Thyroid gland (tissue), 4 donors: ENCODE results near the gene COL4A4.

Experiments
- POLR2A ChIP-seq, 2 donors: fragments of 450-650 bp; IDR thresholded peaks; one replicate each; pipeline ENCODE4 v1.6.1; 2017; ENCODE audit warnings: antibody characterized with exemption in 2 of 2, mild to moderate bottlenecking in 2 of 2, moderate library complexity in 1 of 2
- TF ChIP-seq, protein P1 (sequence below), 6 experiments: fragments of 200-600 bp in 3 of 6; fragments of 450-650 bp in 3 of 6; sonication (generic) in 3 of 6; IDR thresholded peaks; one replicate each; pipeline ENCODE4 v1.5.1; 2016 to 2019; ENCODE audit warnings: antibody characterized with exemption in 6 of 6, mild to moderate bottlenecking in 2 of 6, inconsistent platforms in 1 of 6, moderate library complexity in 1 of 6

DNA sequence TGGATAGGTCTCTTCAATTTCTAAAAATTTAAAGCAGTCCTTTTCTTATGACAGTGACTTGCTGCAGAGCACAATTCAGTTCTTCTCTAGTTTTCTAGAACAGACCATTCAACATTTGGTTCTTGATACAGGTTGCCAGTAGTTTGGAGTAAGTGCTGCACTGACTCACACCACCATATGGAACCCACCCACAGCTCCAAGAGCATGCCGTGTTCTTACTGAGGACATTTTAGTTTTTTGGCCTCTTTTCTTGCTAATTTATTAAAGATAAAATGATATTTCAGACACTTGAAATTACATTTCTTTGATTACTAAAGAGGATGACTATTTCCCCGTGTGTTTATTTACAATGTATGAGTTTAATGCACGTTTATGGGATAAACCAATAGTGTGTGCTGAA, 120.0 kb downstream of the COL4A4 start:
- TF ChIP-seq POLR2A (IDR thresholded peaks at IDR 0.05), result no peak
- TF ChIP-seq, protein P1, sequence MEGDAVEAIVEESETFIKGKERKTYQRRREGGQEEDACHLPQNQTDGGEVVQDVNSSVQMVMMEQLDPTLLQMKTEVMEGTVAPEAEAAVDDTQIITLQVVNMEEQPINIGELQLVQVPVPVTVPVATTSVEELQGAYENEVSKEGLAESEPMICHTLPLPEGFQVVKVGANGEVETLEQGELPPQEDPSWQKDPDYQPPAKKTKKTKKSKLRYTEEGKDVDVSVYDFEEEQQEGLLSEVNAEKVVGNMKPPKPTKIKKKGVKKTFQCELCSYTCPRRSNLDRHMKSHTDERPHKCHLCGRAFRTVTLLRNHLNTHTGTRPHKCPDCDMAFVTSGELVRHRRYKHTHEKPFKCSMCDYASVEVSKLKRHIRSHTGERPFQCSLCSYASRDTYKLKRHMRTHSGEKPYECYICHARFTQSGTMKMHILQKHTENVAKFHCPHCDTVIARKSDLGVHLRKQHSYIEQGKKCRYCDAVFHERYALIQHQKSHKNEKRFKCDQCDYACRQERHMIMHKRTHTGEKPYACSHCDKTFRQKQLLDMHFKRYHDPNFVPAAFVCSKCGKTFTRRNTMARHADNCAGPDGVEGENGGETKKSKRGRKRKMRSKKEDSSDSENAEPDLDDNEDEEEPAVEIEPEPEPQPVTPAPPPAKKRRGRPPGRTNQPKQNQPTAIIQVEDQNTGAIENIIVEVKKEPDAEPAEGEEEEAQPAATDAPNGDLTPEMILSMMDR (IDR thresholded peaks at IDR 0.05), result no peak
